Parathyroid adenoma (tissue), 2 donors: Measurements from ENCODE around the gene POLR1G.

Source experiments
- H2AFZ ChIP-seq: fragments of 300-600 bp; sonication (generic); one replicate; pipeline ENCODE4 v1.7.0; 2017; ENCODE audit warnings: antibody characterized with exemption, mild to moderate bottlenecking
- H3K27ac ChIP-seq: fragments of 300-600 bp; sonication (generic); one replicate; pipeline ENCODE4 v1.7.0; 2017
- H3K27me3 ChIP-seq: fragments of 300-600 bp; sonication (generic); one replicate; pipeline ENCODE4 v1.7.0; 2017; ENCODE audit warnings: low read length; ENCODE audit not compliant: control insufficient read depth, insufficient read depth
- H3K36me3 ChIP-seq: fragments of 300-600 bp; sonication (generic); one replicate; pipeline ENCODE4 v1.7.0; 2017; ENCODE audit warnings: low read length; ENCODE audit not compliant: control insufficient read depth, insufficient read depth
- H3K4me1 ChIP-seq: fragments of 300-600 bp; sonication (generic); one replicate; pipeline ENCODE4 v1.7.0; 2017; ENCODE audit warnings: control low read depth
- H3K4me2 ChIP-seq: fragments of 300-600 bp; sonication (generic); one replicate; pipeline ENCODE4 v1.7.0; 2017; ENCODE audit warnings: low read length
- H3K4me3 ChIP-seq: fragments of 300-600 bp; sonication (generic); one replicate; pipeline ENCODE4 v1.7.0; 2017; ENCODE audit warnings: low read depth, low read length
- H3K79me2 ChIP-seq: fragments of 300-600 bp; sonication (generic); one replicate; pipeline ENCODE4 v1.7.0; 2017; ENCODE audit warnings: control low read depth
- H3K9ac ChIP-seq: fragments of 300-600 bp; sonication (generic); one replicate; pipeline ENCODE4 v1.7.0; 2017; ENCODE audit warnings: mild to moderate bottlenecking
- H3K9me3 ChIP-seq: fragments of 300-600 bp; sonication (generic); one replicate; pipeline ENCODE4 v1.7.0; 2017; ENCODE audit warnings: low read length; ENCODE audit not compliant: control insufficient read depth
- TF ChIP-seq, protein P1 (sequence below): fragments of 300-600 bp; sonication (generic); IDR thresholded peaks from one replicate; pipeline ENCODE4 v1.7.0; 2017; ENCODE audit warnings: antibody characterized with exemption, mild to moderate bottlenecking
- donor health status: primary hyperparathyroidism.

Gene POLR1G

DNA sequence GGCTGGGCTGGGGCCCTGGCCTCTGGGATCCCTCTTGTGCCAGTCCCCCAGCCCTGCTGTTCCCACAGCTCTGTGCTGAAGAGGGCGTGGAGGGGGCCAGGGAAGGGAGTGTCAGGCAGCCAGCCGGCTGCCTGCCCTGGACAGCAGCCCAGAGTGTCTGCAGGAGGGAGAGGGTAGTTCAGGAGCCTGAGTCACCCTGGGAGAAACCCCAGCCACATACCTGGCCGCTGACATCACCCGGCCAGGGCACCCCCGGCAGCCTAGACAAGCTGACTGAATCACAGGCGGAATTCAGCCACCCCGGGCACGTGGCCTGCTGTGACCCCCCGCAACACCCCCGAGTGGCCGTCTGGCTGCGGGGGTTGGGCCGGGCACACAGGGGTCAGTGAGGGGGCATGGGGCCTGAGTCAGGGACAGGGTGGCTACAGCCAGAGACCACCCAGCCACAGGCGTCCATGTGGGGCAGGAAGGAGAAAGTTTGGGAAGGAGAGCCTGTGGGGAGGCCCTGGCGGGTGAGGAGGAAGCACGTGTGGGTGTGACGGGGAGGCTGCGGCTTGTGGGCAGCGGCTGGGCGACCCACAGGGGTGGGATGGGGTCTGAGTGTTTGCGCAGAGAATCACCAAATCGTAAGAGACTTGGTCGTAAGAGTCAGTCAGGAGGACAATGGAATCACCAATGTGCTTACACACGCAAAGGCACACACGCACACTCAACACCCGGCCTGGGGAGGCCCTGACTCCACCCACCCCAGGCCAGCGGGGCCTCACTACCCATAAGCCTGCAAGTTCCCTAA, 49.5 kb downstream of the POLR1G start:
- H2AFZ ChIP-seq = peak overlapping the region; percentile 61
- no peaks in the 10 kb centered on the region for H3K79me2 ChIP-seq
- H3K36me3 ChIP-seq = no peaks in the 10 kb centered on the region
- no peak overlapping the region for H3K9ac ChIP-seq
- H3K4me2 ChIP-seq = peak overlapping the region; percentile 50
- peaks cover 18% of the 10 kb centered on the region for H3K4me1 ChIP-seq
- H3K9me3 ChIP-seq = no peaks in the 10 kb centered on the region
- no peak overlapping the region for H3K4me3 ChIP-seq
- TF ChIP-seq, protein P1, sequence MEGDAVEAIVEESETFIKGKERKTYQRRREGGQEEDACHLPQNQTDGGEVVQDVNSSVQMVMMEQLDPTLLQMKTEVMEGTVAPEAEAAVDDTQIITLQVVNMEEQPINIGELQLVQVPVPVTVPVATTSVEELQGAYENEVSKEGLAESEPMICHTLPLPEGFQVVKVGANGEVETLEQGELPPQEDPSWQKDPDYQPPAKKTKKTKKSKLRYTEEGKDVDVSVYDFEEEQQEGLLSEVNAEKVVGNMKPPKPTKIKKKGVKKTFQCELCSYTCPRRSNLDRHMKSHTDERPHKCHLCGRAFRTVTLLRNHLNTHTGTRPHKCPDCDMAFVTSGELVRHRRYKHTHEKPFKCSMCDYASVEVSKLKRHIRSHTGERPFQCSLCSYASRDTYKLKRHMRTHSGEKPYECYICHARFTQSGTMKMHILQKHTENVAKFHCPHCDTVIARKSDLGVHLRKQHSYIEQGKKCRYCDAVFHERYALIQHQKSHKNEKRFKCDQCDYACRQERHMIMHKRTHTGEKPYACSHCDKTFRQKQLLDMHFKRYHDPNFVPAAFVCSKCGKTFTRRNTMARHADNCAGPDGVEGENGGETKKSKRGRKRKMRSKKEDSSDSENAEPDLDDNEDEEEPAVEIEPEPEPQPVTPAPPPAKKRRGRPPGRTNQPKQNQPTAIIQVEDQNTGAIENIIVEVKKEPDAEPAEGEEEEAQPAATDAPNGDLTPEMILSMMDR = no peak
- peak overlapping the region; percentile 75 for H3K27ac ChIP-seq
- no peaks in the 10 kb centered on the region for H3K27me3 ChIP-seq

DNA sequence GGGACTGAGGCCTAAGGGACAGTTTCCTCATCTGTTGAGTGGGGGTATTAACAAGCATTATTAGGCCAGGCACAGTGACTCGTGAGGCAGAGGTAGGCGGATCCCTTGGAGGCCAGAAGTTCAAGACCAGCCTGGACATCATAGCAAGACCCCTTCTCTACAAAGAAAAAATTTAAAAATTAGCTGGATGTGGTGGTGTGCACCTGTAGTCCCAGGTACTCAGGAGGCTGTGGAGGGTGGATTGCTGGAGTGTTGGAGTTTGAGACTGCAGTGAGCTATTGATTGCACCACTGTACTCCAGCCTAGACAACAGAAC, 50.0 kb downstream of the POLR1G start:
- H3K79me2 ChIP-seq = no peaks in the 10 kb centered on the region
- no peaks in the 10 kb centered on the region for H3K9me3 ChIP-seq
- peak overlapping the region; percentile 61 for H2AFZ ChIP-seq
- H3K27ac ChIP-seq = peak overlapping the region; percentile 75
- TF ChIP-seq, protein P1 = no peak
- H3K27me3 ChIP-seq = no peaks in the 10 kb centered on the region
- no peak overlapping the region for H3K4me2 ChIP-seq
- H3K9ac ChIP-seq = no peak overlapping the region
- H3K36me3 ChIP-seq = no peaks in the 10 kb centered on the region
- peaks cover 15% of the 10 kb centered on the region for H3K4me1 ChIP-seq
- H3K4me3 ChIP-seq = no peak overlapping the region

DNA sequence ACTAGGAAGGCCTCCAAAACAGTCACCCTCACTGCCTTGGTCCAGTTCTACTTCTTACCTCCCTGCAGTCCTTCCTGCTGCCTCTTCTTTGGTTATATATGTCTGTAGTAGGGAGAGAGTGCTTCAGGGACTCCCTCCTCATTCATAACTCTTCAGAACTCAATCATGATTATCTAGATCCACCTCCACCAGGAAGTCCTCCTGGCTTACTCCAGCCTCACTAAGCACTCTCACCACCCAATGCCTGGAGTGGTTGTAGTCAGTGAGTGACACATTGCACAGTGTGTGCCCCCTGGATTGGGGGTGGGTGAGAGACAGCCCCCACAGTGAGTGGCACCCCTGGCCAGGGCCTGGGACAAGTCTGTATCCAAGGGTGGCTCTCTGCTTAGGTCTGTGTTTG, 51.3 kb downstream of the POLR1G start:
- Histone ChIP-seq H3K4me1 (peaks cover 13% of the 10 kb centered on the region), H3K4me3 (no peak overlapping the region), H3K9me3 (no peaks in the 10 kb centered on the region), H3K27me3 (no peaks in the 10 kb centered on the region), H3K36me3 (no peaks in the 10 kb centered on the region), H3K79me2 (no peaks in the 10 kb centered on the region), H2AFZ (no peak overlapping the region), H3K27ac (no peak overlapping the region), H3K9ac (no peak overlapping the region), H3K4me2 (no peak overlapping the region)
- TF ChIP-seq, protein P1 = no peak
